ENCODE results near the gene CDS2. TPM values are rescaled to one million over a fixed set of nuclear protein-coding genes. Genes with fewer than 3 reads are reported as not detected.

Gene CDS2
- 67.4 and 68.1 TPM in 2 replicates for total RNA-seq (2021)
- percentile 82 among the genes with signal in this experiment for Bru-seq, nascent RNA
- BruChase-seq, experiment 1, labeled RNA remaining after a 2-hour chase = percentile 91 among the genes with signal in this experiment
- percentile 94 among the genes with signal in this experiment for BruChase-seq, experiment 2, labeled RNA remaining after a 6-hour chase
- long read RNA-seq, full-length matches to known transcripts = 104 of 132 reads
- long read RNA-seq, partial matches to known transcripts = 4 of 132 reads
- long read RNA-seq, other reads (novel, unspliced or antisense) = 24 of 132 reads

DNA sequence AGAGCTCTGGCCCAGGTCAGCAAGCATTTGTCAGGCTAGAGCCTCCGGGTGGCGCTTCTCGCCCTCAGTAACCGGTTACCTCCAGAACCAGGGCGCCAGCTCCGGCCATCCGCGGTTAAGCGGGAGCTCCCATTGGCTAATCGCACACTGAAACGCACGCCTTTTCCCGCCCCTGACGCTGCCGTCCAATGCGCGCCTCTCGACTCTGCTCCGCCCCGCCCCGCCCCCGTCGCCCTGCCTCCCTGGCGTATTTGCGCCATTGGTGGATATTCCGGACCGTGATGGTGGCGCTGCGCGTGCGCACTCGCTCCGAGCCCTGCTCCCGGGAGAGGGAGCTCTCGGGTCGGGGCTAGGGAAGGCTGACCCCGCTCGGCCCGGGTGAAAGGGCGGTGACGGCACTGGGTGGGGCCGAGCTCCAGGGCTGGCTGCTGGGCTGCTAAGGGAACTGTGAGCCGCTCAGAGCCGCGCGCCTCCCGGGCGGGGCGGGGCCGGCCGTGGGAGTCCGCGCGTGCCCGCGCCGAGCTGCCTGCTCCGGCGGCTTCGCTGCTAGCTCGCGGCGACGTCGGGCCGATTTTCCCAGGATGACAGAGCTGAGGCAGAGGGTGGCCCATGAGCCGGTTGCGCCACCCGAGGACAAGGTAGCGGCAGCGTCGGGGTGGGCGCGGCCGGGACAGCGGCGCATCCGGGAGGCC is at the start of gene CDS2:
Gene CDS2, plus strand, starts transcription at position 497 of the 692 bp plus-strand sequence. Its CDS starts 85 bp downstream, at position 582.
- ChIA-PET POLR2A (ENCODE audit: low non-redundant PET) (interaction anchor here (0.6 kb wide), 3 partner anchors 14 to 1172 kb away, joined by 3 read pairs; no protein-coding TSS in a partner anchor), CTCF (interaction anchor here (0.7 to 2.1 kb wide), 8 partner anchors 9 to 97 kb away, joined by 3 to 65 read pairs (median 5); no protein-coding TSS in a partner anchor)
- DNase-seq (ENCODE audit: low spot score) = peak; percentile 99
- BruUV-seq (replicated peaks) = no TSS peak
- no peaks in the 10 kb centered on the region for H3K9me3 ChIP-seq (ENCODE audit: low read depth, low read length, poor library complexity, severe bottlenecking)
- H3K4me1 ChIP-seq (ENCODE audit: insufficient read depth, low read length, poor library complexity, severe bottlenecking) = peaks cover 24% of the 10 kb centered on the region
- intact Hi-C loops (cut with micrococcal nuclease; ENCODE audit: unreplicated experiment) = loop anchor here (1.0 kb wide), 1 partner anchor 66 kb away; no protein-coding TSS in a partner anchor
- peaks cover 8% of the 10 kb centered on the region for H3K36me3 ChIP-seq (ENCODE audit: insufficient read depth, low read length, poor library complexity, severe bottlenecking)
- peak within 1 kb of the TSS; percentile 98 for H3K4me3 ChIP-seq (ENCODE audit: low read depth, low read length, poor library complexity, severe bottlenecking)
- H3K27ac ChIP-seq (ENCODE audit: low read depth, low read length, poor library complexity, severe bottlenecking) = peak within 1 kb of the TSS; percentile 95
- no peak for TF ChIP-seq EZH2 (IDR thresholded peaks at IDR 0.05; ENCODE audit: borderline replicate concordance, low read depth, low read length, poor library complexity, severe bottlenecking)
- TF ChIP-seq, protein P1, sequence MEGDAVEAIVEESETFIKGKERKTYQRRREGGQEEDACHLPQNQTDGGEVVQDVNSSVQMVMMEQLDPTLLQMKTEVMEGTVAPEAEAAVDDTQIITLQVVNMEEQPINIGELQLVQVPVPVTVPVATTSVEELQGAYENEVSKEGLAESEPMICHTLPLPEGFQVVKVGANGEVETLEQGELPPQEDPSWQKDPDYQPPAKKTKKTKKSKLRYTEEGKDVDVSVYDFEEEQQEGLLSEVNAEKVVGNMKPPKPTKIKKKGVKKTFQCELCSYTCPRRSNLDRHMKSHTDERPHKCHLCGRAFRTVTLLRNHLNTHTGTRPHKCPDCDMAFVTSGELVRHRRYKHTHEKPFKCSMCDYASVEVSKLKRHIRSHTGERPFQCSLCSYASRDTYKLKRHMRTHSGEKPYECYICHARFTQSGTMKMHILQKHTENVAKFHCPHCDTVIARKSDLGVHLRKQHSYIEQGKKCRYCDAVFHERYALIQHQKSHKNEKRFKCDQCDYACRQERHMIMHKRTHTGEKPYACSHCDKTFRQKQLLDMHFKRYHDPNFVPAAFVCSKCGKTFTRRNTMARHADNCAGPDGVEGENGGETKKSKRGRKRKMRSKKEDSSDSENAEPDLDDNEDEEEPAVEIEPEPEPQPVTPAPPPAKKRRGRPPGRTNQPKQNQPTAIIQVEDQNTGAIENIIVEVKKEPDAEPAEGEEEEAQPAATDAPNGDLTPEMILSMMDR (conservative IDR thresholded peaks at IDR 0.05; ENCODE audit: low read depth, low read length) = peak; percentile 64
- no peaks in the 10 kb centered on the region for H3K27me3 ChIP-seq (replicated peaks; ENCODE audit: insufficient read depth, low read depth, low read length, poor library complexity)

DNA sequence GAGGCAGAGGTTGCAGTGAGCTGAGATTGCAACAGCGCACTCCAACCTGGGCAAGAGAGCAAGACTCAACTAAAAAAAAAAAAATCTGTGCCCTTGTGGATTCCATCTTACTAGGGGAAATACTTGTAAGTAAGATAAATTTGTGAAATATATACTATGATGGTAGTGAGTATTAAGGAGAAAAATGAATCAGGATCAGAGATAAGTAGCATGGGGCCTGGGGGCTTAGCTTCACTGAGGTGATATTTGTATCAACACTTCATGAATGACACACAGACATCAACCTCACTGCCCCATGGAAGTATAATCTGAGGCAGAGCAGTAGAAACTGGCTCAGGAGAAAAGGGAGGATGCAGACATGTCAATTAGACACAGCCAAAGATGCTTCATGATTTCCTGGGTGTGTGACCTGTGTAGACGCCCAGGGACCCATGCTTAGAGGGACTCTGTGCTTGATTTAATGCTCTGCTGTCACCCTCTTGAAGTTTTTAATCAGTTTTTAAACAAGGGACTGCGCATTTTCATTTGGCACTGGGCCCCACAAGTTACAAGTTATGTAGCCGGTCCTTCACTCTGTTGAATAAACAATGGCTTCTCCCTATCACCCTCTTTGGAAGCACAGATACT is 48.9 kb upstream of the CDS2 start:
- no TSS peak for BruUV-seq (replicated peaks)
- CTCF ChIA-PET = no interaction called here
- no peak for DNase-seq (ENCODE audit: low spot score)

DNA sequence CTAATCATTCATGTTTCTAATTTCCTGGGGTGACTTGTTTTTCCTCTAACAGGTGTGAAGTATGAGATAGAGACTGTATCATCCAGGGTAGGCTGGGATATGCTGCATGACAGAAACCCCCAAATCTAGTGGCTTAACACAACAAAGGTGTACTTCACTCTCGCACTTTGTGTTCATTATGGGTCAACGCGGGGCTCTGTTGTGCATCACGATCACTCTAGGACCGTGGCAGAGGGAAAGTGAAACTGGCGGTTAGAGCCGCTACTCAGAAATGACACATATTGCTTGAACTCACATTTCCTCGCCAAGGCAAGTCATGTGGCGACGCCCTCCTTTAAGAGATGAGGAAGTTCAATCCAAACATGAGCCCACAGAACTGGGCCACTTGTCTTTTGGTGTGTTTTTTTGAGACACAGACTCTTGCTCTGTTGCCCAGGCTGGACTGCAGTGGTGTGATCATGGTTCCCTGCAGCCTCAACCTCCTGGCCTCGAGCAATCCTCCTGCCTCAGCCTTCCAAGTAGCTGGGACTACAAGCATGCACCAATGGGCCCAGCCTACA is 48.3 kb upstream of the CDS2 start:
- H3K4me3 ChIP-seq (ENCODE audit: low read depth, low read length, poor library complexity, severe bottlenecking) = no peak overlapping the region
- ChIA-PET CTCF (no interaction called here), POLR2A (ENCODE audit: low non-redundant PET) (no interaction called here)
- H3K27me3 ChIP-seq (replicated peaks; ENCODE audit: insufficient read depth, low read depth, low read length, poor library complexity) = no peaks in the 10 kb centered on the region
- no peak for DNase-seq (ENCODE audit: low spot score)
- H3K27ac ChIP-seq (ENCODE audit: low read depth, low read length, poor library complexity, severe bottlenecking) = no peak overlapping the region
- TF ChIP-seq, protein P1 (conservative IDR thresholded peaks at IDR 0.05; ENCODE audit: low read depth, low read length) = no peak
- no peak for TF ChIP-seq EZH2 (IDR thresholded peaks at IDR 0.05; ENCODE audit: borderline replicate concordance, low read depth, low read length, poor library complexity, severe bottlenecking)
- intact Hi-C loops (cut with micrococcal nuclease; ENCODE audit: unreplicated experiment) = no loop called here
- no TSS peak for BruUV-seq (replicated peaks)
- no peaks in the 10 kb centered on the region for H3K36me3 ChIP-seq (ENCODE audit: insufficient read depth, low read length, poor library complexity, severe bottlenecking)
- no peaks in the 10 kb centered on the region for H3K9me3 ChIP-seq (ENCODE audit: low read depth, low read length, poor library complexity, severe bottlenecking)
- H3K4me1 ChIP-seq (ENCODE audit: insufficient read depth, low read length, poor library complexity, severe bottlenecking) = peaks cover 3% of the 10 kb centered on the region

More for the DNA sequence above, 48.9 kb upstream of the CDS2 start:
- TF ChIP-seq, protein P1 (conservative IDR thresholded peaks at IDR 0.05; ENCODE audit: low read depth, low read length) = no peak
- no peak for TF ChIP-seq EZH2 (IDR thresholded peaks at IDR 0.05; ENCODE audit: borderline replicate concordance, low read depth, low read length, poor library complexity, severe bottlenecking)
- H3K27me3 ChIP-seq (replicated peaks; ENCODE audit: insufficient read depth, low read depth, low read length, poor library complexity) = no peaks in the 10 kb centered on the region
- peaks cover 3% of the 10 kb centered on the region for H3K4me1 ChIP-seq (ENCODE audit: insufficient read depth, low read length, poor library complexity, severe bottlenecking)
- H3K4me3 ChIP-seq (ENCODE audit: low read depth, low read length, poor library complexity, severe bottlenecking) = no peak overlapping the region
- H3K27ac ChIP-seq (ENCODE audit: low read depth, low read length, poor library complexity, severe bottlenecking) = no peak overlapping the region
- POLR2A ChIA-PET (ENCODE audit: low non-redundant PET) = no interaction called here
- intact Hi-C loops (cut with micrococcal nuclease; ENCODE audit: unreplicated experiment) = no loop called here
- H3K9me3 ChIP-seq (ENCODE audit: low read depth, low read length, poor library complexity, severe bottlenecking) = no peaks in the 10 kb centered on the region
- no peaks in the 10 kb centered on the region for H3K36me3 ChIP-seq (ENCODE audit: insufficient read depth, low read length, poor library complexity, severe bottlenecking)
